ENCODE data around the gene BCL2A1. TPM values are rescaled to one million over a fixed set of nuclear protein-coding genes. Genes with fewer than 3 reads are reported as not detected.

The BCL2A1 gene
- total and polyA plus RNA-seq, 2 of the 4 experiments (the other 2 are of a cell fraction) = 2.3 to 4.5 TPM

DNA sequence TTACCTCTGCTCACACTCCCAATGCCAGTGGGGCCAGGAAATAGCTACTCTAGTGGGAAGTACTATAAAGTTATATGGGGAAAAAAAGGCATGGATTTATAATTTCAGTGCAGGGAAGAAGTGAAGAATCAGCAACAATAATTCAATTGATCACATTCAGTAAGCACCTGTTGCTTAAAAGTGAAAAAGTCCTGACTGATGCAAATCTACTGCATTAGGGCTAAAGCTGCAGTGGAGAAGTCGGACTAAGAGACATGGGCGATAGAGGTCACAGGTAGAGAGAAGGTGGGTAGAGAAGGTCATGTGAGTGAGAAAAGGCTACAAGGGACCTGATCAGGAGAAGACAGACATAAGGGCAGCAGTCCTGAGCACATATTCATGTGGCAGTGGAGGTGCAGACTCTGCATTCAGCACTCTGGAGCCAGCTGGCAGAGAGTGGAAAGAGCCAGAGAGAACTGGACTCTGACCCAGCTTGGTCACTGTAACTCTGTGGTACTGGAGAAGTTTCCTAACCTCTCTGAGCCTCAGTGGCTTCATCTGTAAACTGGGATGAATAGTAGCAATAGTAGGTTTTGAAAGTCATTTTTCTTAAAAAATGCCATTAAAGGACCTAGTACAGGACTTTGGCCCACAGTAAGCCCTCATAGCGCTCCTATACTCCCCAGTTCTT is 17.6 kb upstream of the BCL2A1 start:
- no peak overlapping the region for H3K23ac ChIP-seq (ENCODE audit: low read depth, low read length)
- H3K56ac ChIP-seq (ENCODE audit: extremely low read depth, insufficient read depth, low read length) = no peak overlapping the region
- no peak overlapping the region for H3K4me3 ChIP-seq (ENCODE audit: insufficient read depth, low read depth, low read length)
- TF ChIP-seq CEBPB (IDR thresholded peaks at IDR 0.05; ENCODE audit: low read depth, low read length) (no peak), MAZ (IDR thresholded peaks at IDR 0.05; ENCODE audit: borderline replicate concordance, low read depth, low read length) (no peak), BHLHE40 (IDR thresholded peaks at IDR 0.05; ENCODE audit: low read depth, low read length) (no peak), RFX5 (IDR thresholded peaks at IDR 0.05; ENCODE audit: low read depth, low read length) (no peak), SMC3 (IDR thresholded peaks at IDR 0.05; ENCODE audit: low read depth, low read length) (no peak), POLR2A (IDR thresholded peaks at IDR 0.05; ENCODE audit: low read depth, low read length) (no peak), NFE2L2 (IDR thresholded peaks at IDR 0.05; ENCODE audit: low read depth, low read length) (no peak), RAD21 (IDR thresholded peaks at IDR 0.05; ENCODE audit: low read length) (no peak), FOS (IDR thresholded peaks at IDR 0.05; ENCODE audit: low read depth, low read length) (no peak)
- TF ChIP-seq, protein P1, sequence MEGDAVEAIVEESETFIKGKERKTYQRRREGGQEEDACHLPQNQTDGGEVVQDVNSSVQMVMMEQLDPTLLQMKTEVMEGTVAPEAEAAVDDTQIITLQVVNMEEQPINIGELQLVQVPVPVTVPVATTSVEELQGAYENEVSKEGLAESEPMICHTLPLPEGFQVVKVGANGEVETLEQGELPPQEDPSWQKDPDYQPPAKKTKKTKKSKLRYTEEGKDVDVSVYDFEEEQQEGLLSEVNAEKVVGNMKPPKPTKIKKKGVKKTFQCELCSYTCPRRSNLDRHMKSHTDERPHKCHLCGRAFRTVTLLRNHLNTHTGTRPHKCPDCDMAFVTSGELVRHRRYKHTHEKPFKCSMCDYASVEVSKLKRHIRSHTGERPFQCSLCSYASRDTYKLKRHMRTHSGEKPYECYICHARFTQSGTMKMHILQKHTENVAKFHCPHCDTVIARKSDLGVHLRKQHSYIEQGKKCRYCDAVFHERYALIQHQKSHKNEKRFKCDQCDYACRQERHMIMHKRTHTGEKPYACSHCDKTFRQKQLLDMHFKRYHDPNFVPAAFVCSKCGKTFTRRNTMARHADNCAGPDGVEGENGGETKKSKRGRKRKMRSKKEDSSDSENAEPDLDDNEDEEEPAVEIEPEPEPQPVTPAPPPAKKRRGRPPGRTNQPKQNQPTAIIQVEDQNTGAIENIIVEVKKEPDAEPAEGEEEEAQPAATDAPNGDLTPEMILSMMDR (conservative IDR thresholded peaks at IDR 0.05; ENCODE audit: low read depth, low read length) = no peak
- no peak overlapping the region for H2AFZ ChIP-seq (replicated peaks; ENCODE audit: low read length, poor library complexity)
- H2BK120ac ChIP-seq (ENCODE audit: low read depth, low read length) = no peak overlapping the region
- H3K36me3 ChIP-seq (ENCODE audit: control insufficient read depth, insufficient read depth, low read length) = no peaks in the 10 kb centered on the region
- 80% methylated on average over 1 of the region's 3 CpGs; no CpG with 5 or more reads in 1 of the 2 experiments for WGBS, 2 experiments (ENCODE audit: extremely low coverage in 2 of 2, insufficient read length in 1 of 2)
- H2BK5ac ChIP-seq (ENCODE audit: low read depth, low read length, poor library complexity, severe bottlenecking) = no peak overlapping the region
- intact Hi-C loops (cut with micrococcal nuclease) = loop anchor here (5.0 kb wide), 1 partner anchor 596 kb away; no protein-coding TSS in a partner anchor
- H3K79me1 ChIP-seq (ENCODE audit: low read depth in 1 of 2, low read length in 2 of 2) = no peaks in the 10 kb centered on the region
- no peak overlapping the region for H2AK9ac ChIP-seq (replicated peaks; ENCODE audit: low read depth, low read length, poor library complexity)
- dilution Hi-C loops (cut with HindIII; ENCODE audit: low sequenced_read_pairs, unreplicated experiment) = no loop called here
- H3K18ac ChIP-seq (ENCODE audit: low read depth, low read length) = no peak overlapping the region
- no peaks in the 10 kb centered on the region for H4K20me1 ChIP-seq (ENCODE audit: insufficient read depth, low read length)
- no peak overlapping the region for H3K9ac ChIP-seq (ENCODE audit: low read depth, low read length)
- no peaks in the 10 kb centered on the region for H3K4me1 ChIP-seq (ENCODE audit: control insufficient read depth, insufficient read depth, low read length)
- in situ Hi-C loops (cut with MboI; ENCODE audit: low sequenced_read_pairs) = loop anchor here (25.0 kb wide), 1 partner anchor 351 kb away; no protein-coding TSS in a partner anchor
- no peak overlapping the region for H2BK15ac ChIP-seq (ENCODE audit: low read depth, low read length)
- DNase-seq = no peak
- H3K4me2 ChIP-seq (ENCODE audit: low read depth, low read length) = no peak overlapping the region
- H4K91ac ChIP-seq (ENCODE audit: insufficient read depth, low read depth, low read length) = no peak overlapping the region
- no peak overlapping the region for H2AK5ac ChIP-seq (ENCODE audit: low read depth, low read length)
- ChIA-PET POLR2A (ENCODE audit: unreplicated experiment) (no interaction called here), CTCF (no interaction called here)
- H3K27me3 ChIP-seq (ENCODE audit: control insufficient read depth, insufficient read depth, low read length) = no peaks in the 10 kb centered on the region; the same call in 1 of the 2 replicates
- H3K9me3 ChIP-seq (ENCODE audit: control insufficient read depth, insufficient read depth, low read length) = no peaks in the 10 kb centered on the region
- no peak for ATAC-seq (ENCODE audit: low read depth)
- H3K27ac ChIP-seq (ENCODE audit: insufficient read depth, low read length) = no peak overlapping the region
- no peak overlapping the region for H4K5ac ChIP-seq (ENCODE audit: low read depth, low read length)
- no peak overlapping the region for H4K8ac ChIP-seq (ENCODE audit: low read depth in 2 of 2, low read length in 2 of 2)
- H3K4ac ChIP-seq (ENCODE audit: low read depth, low read length) = no peak overlapping the region
- H2BK20ac ChIP-seq (ENCODE audit: low read depth, low read length) = no peak overlapping the region
- H3K9me1 ChIP-seq (ENCODE audit: insufficient read depth, low read length) = no peaks in the 10 kb centered on the region
- BruUV-seq (replicated peaks) = no TSS peak
- no peak overlapping the region for H3K14ac ChIP-seq (replicated peaks; ENCODE audit: low read depth, low read length)

Data from IMR-90 (cell line).